Pancreas (tissue), 10 donors: ENCODE results near the gene MCU. TPM values are rescaled to one million over a fixed set of nuclear protein-coding genes. Genes with fewer than 3 reads are reported as not detected.

Source experiments
- ATAC-seq, 4 donors: fragments of 200-7000 bp; cut with Tn5 transposase; one replicate each; pipeline versions ENCODE4 v1.8.0 to v1.9.1; 2020; ENCODE audit warnings: mild to moderate bottlenecking in 4 of 4, moderate library complexity in 4 of 4
- DNase-seq, 6 donors: peaks; one replicate each; pipeline ENCODE4 v3.0.0-alpha.2; 2020
- FAIRE-seq: peaks from 2 replicates; lab custom pipeline; 2012; peaks lifted over from hg19 to GRCh38; lab: Jason Lieb, UNC
- H3K27ac ChIP-seq, 4 donors: fragments of 200-600 bp; sonication (generic); 1 replicate in 3 of 4; 2 replicates in 1 of 4; pipeline versions ENCODE4 v1.5.0 to v1.8.0; 2020
- H3K27me3 ChIP-seq, 4 donors: fragments of 200-600 bp; one replicate each; pipeline ENCODE4 v1.8.0; 2021
- H3K36me3 ChIP-seq, 3 donors: fragments of 200-600 bp; sonication (generic) in 1 of 3; one replicate each; pipeline versions ENCODE4 v1.5.0 to v1.8.0; 2020 to 2021
- H3K4me1 ChIP-seq, 3 donors: fragments of 200-600 bp; one replicate each; pipeline ENCODE4 v1.8.0; 2021
- H3K4me3 ChIP-seq, 4 donors: fragments of 200-600 bp; sonication (generic) in 2 of 4; one replicate each; pipeline versions ENCODE4 v1.5.0 to v1.8.0; 2020 to 2021
- H3K9me3 ChIP-seq, 4 donors: fragments of 200-600 bp; one replicate each; pipeline ENCODE4 v1.8.0; 2021
- whole genome bisulfite sequencing, 2 donors: extraction: QIAGEN DNeasy Blood & Tissue Kit; methylation state at CpG; one replicate each; pipeline ENCODE4 v1.1.7; 2013; 5-methylcytosine and 5-hydroxymethylcytosine counted together
- intact Hi-C, 3 donors: fragments of 100-400 bp; cut with DNase I; formaldehyde crosslinking; loops; one replicate each; pipeline versions ENCODE4 v1.11.1 to v1.14.2; 2022
- polyA plus RNA-seq, 2 donors: library from polyadenylated mRNA; stranded (reverse); fragments of 200-250 nt; gene quantifications; one replicate each; pipeline ENCODE4 v1.2.3, GENCODE V29; 2013
- total RNA-seq, 6 donors: library from RNA; stranded (reverse); fragmentation: NEBNext Ultra II Directional in 4 of 6; extraction: Animal tissue kit (Norgen Biotek cat#: 25700) in 4 of 6; gene quantifications; one replicate each; pipeline versions ENCODE4 v1.2.1 to v1.2.4, GENCODE V29; 2021 to 2023
- TF ChIP-seq, protein P1 (sequence below), 4 donors: fragments of 200-600 bp; sonication (generic) in 3 of 4; IDR thresholded peaks; one replicate each; pipeline versions ENCODE4 v1.5.0 to v1.8.0; 2021; ENCODE audit warnings: antibody characterized with exemption in 4 of 4
- donor health status: healthy with polysubstance abuse.
- donor health status: DM: no; HTN: no; CAD: no; lungs with moderate emphysema.
- donor health status: DM: no; HTN: no; CAD: no.
- donor health status: control.
- donor health status: control.
- donor health status: Bipolar disorder and iron deficiency.
- donor health status: DM: yes; HTN: yes; CAD: no.
- donor health status: DM: no; HTN: no; CAD: no.
- donor health status: DM: no; HTN: no; CAD: no.
- donor health status: DM: yes; HTN: yes; CAD: no.

Gene MCU
- total and polyA plus RNA-seq, 8 donors: 6.3 to 15.5 (median 9.2) TPM

DNA sequence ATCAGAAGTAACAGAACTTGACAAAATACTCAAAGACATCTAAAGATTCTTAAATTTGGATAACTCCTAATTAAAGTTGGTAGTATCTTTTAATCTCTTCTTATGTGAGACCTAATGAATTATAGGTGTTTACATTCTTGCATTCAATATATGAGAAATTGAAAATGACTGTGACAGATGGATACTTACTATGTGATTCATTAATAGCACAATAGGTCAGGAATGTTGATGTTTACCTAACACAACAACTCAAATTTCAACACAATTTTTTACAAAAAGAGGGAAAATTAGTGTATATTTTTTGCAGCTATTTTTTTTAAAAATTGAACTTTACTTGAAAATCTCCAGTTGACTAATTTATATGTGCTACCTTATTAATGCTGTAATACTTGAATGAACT is 31.7 kb upstream of the MCU start:
- ATAC-seq: no peak
- Histone ChIP-seq H3K9me3 (no peaks in the 10 kb centered on the region), H3K27me3 (no peaks in the 10 kb centered on the region), H3K4me1 (no peaks in the 10 kb centered on the region), H3K36me3 (no peaks in the 10 kb centered on the region), H3K27ac (no peak overlapping the region), H3K4me3 (no peak overlapping the region)
- no peak for FAIRE-seq
- no peak for DNase-seq
- TF ChIP-seq, protein P1, sequence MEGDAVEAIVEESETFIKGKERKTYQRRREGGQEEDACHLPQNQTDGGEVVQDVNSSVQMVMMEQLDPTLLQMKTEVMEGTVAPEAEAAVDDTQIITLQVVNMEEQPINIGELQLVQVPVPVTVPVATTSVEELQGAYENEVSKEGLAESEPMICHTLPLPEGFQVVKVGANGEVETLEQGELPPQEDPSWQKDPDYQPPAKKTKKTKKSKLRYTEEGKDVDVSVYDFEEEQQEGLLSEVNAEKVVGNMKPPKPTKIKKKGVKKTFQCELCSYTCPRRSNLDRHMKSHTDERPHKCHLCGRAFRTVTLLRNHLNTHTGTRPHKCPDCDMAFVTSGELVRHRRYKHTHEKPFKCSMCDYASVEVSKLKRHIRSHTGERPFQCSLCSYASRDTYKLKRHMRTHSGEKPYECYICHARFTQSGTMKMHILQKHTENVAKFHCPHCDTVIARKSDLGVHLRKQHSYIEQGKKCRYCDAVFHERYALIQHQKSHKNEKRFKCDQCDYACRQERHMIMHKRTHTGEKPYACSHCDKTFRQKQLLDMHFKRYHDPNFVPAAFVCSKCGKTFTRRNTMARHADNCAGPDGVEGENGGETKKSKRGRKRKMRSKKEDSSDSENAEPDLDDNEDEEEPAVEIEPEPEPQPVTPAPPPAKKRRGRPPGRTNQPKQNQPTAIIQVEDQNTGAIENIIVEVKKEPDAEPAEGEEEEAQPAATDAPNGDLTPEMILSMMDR (IDR thresholded peaks at IDR 0.05): no peak
- intact Hi-C loops: no loop called here

DNA sequence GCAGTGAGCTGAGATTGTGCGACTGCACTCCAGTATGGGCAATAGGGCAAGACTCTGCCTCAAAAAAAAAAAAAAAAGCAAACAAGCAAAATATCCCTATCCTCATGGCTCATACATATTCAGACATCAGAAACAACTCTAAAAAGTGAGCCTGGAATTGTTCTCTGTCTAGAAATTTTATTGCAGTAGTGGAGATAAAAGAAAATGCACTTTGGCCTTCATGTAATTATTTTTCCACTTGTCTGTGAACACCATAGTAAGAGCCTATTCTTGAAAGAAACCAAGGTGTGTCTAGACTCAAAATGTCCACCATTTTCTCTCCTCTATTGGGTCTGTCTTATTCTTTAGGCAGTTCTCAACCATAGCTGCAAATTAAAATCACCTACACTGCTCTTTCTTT is 30.5 kb upstream of the MCU start:
- TF ChIP-seq, protein P1 (IDR thresholded peaks at IDR 0.05): no peak
- Histone ChIP-seq H3K27ac (no peak overlapping the region), H3K4me3 (no peak overlapping the region), H3K4me1 (no peaks in the 10 kb centered on the region), H3K27me3 (no peaks in the 10 kb centered on the region), H3K36me3 (no peaks in the 10 kb centered on the region), H3K9me3 (no peaks in the 10 kb centered on the region)
- FAIRE-seq (no peak), ATAC-seq (no peak), DNase-seq (no peak)
- WGBS, 2 donors: 71 to 73% methylated on average over 1 of the region's 1 CpG
- intact Hi-C loops: no loop called here

DNA sequence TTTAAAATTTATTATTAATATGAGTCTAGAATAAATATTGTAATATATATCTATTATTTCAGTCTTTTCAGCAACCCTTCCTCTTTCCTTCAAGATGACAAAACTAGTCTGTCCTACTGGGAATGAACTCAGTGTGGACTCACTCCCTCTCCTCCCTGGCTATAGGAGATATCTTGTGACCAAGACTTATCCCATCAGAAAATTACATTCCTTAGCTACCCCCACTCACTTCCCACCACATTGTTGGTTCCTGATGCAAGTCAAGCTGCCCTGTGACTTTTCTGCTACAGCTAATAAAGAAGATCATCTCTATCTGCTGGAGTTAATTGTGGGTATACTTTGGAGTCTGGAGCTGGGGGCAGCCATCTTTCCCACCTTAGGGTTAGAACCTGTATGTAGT is 28.0 kb upstream of the MCU start:
- H3K27me3 ChIP-seq: no peaks in the 10 kb centered on the region
- TF ChIP-seq, protein P1 (IDR thresholded peaks at IDR 0.05): no peak
- FAIRE-seq (no peak), ATAC-seq (no peak), DNase-seq (no peak)
- intact Hi-C loops: no loop called here
- no peak overlapping the region for H3K4me3 ChIP-seq
- no peaks in the 10 kb centered on the region for H3K9me3 ChIP-seq
- H3K27ac ChIP-seq: no peak overlapping the region
- H3K4me1 ChIP-seq: no peaks in the 10 kb centered on the region
- no peaks in the 10 kb centered on the region for H3K36me3 ChIP-seq

DNA sequence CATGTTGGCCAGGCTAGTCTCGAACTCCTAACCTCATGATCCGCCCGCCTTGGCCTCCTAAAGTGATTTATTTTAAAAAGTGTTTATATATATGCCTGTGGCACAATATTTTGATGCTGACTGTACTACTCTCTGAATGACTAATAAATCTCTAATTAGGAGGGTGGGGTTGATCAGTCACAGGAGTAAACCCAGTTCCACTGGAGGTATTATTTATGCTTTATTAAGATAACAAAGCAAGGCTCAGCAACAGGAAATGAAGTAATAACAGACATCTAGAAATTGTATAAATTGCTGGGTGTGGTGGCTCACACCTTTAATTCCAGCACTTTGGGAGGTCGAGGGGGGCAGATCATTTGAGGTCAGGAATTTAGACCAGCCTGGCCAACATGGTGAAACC is 26.0 kb upstream of the MCU start:
- Histone ChIP-seq H3K9me3 (no peaks in the 10 kb centered on the region), H3K4me3 (no peak overlapping the region), H3K4me1 (no peaks in the 10 kb centered on the region), H3K27me3 (no peaks in the 10 kb centered on the region), H3K27ac (no peak overlapping the region), H3K36me3 (no peaks in the 10 kb centered on the region)
- DNase-seq: no peak
- no peak for ATAC-seq
- WGBS, 2 donors: 79 to 80% methylated on average over 4 of the region's 4 CpGs
- intact Hi-C loops: no loop called here
- no peak for FAIRE-seq
- TF ChIP-seq, protein P1 (IDR thresholded peaks at IDR 0.05): no peak

DNA sequence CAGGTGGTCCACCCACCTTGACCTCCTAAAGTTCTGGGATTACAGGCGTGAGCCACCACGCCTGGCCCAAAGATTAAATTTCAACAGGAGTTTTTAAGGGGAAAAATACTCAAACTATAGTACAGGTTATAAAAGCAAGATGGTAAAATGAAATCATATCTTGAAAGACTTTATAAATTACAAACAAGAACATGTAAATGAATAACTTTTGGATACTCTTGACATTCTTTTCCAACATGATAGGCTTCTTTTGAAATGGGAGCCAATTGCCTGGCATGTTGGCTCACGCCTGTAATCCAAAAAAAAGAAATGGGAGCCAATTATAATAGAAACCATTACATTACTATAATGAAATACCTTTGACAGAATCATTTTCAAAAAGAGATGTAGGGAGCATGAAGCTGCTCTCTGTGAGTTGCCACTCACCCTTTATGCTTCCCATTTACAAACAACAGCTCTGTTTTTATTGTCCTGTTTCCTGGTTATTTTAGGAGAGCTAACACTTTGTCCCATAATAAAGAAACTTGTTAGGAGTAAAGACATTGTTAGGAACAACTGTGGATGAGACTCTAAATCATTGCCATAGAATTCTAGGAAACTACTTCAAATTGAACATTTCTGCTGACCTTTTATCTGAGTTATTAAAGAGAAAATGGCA is 24.6 kb upstream of the MCU start:
- DNase-seq (no peak), FAIRE-seq (no peak), ATAC-seq (no peak)
- Histone ChIP-seq H3K4me1 (no peaks in the 10 kb centered on the region), H3K9me3 (no peaks in the 10 kb centered on the region), H3K36me3 (no peaks in the 10 kb centered on the region), H3K27me3 (no peaks in the 10 kb centered on the region), H3K27ac (no peak overlapping the region), H3K4me3 (no peak overlapping the region)
- TF ChIP-seq, protein P1 (IDR thresholded peaks at IDR 0.05): no peak
- intact Hi-C loops: no loop called here
- 82 to 92% methylated on average over 3 of the region's 3 CpGs for WGBS, 2 donors
